Cortex of kidney (tissue), 1 donor: ENCODE results near the gene C10orf90.

Experiments used
- DNase-seq: peaks from one replicate; lab custom pipeline; 2025; lab: John Stamatoyannopoulos, UW

Gene C10orf90, protein sequence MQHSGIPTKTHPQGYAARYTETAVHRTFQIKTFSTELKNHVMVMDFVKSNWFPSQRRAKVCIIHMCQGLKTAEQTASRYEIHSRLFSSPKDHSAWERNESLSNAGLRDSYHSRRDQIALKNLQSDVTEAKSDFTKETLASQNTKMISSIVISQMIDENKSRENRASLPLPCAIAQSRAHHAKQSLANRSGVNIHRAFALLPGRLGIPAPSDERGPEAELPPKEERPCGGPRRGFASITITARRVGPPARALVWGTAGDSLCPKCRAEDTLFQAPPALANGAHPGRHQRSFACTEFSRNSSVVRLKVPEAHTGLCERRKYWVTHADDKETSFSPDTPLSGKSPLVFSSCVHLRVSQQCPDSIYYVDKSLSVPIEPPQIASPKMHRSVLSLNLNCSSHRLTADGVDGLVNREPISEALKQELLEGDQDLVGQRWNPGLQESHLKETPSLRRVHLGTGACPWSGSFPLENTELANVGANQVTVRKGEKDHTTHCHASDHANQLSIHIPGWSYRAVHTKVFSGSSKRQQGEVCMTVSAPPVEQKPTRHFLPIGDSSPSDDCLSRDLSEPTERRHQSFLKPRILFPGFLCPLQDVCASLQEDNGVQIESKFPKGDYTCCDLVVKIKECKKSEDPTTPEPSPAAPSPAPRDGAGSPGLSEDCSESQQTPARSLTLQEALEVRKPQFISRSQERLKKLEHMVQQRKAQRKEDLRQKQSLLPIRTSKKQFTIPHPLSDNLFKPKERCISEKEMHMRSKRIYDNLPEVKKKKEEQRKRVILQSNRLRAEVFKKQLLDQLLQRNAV

DNA sequence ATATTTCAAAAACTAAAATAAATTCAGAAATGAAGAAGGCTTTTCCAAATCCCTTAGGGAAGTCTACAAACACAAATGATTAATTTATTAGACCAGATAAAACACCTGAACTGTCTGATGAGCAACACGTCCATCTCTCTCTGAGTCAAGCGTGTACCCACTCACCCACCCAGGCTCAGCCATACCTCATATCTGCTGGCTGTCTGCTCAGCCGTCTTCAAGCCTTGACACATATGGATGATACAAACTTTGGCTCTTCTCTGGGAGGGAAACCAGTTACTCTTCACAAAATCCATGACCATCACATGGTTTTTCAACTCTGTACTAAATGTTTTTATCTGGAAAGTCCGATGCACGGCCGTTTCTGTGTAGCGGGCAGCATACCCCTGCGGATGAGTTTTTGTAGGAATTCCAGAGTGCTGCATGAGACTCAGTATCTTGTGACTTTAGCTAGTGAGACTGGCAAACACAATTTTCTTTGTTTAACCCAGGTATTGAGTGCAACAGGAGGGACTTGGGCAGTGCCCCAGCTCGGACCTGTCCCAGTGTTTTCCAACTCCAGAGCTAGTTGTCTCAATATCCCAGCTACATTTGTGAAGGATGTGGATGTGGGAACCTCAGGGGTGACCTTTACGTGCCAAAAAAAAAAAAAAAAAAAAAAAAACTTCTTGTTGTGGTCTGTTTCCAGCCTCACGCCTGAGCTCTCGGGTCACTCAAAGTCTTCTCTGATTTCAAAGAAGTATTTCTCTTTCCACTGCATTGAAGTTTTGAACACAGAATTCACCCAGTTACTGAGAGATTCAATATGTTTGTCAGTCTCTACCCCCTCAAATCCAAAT is at the start of gene C10orf90:
Gene C10orf90, minus strand, starts transcription at position 638 of the 839 bp plus-strand sequence. Its CDS starts 213 bp downstream, at position 425.
- no peak for DNase-seq

DNA sequence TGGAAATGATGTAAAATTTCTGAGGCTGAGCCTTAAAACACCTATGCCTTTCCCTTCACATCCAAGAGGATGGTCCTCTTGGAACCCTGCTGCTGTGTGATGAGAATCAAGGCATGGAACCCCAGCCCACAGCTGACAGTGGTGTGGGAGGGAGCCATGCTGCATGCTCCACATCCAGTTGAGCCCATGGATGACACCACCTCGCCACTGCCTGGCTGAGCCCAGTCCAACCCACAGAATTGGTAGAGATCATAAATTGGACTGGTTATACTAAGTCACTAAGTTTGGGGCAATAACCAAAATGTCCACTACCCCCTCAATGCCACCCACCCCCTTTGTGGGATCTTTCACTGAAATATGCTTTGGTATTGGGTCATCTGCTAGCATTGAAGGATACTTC is 45.9 kb upstream of the C10orf90 start:
- DNase-seq, result no peak

DNA sequence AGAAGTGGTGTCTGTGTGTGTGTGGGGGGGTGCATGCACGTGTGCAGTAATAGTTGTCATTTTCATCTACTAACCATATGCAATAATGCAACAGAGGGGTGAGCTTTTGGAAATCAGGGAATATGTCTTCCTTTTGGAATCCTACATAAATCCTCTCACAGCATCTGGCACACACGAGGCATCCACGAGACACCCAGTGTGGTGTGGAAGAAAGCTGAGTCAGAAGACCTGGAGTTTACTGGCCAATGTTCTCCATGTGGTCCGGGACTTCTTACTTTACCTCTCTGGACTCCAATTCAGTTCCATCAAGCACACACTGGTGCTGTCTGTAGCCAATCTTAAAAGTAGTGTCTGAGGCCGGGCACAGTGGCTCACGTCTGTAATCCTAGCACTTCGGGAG is 43.1 kb upstream of the C10orf90 start:
- DNase-seq, result no peak

GRCh38 chr10:126712681-126713080 is 42.2 kb upstream of the C10orf90 start:
- no peak for DNase-seq

DNA sequence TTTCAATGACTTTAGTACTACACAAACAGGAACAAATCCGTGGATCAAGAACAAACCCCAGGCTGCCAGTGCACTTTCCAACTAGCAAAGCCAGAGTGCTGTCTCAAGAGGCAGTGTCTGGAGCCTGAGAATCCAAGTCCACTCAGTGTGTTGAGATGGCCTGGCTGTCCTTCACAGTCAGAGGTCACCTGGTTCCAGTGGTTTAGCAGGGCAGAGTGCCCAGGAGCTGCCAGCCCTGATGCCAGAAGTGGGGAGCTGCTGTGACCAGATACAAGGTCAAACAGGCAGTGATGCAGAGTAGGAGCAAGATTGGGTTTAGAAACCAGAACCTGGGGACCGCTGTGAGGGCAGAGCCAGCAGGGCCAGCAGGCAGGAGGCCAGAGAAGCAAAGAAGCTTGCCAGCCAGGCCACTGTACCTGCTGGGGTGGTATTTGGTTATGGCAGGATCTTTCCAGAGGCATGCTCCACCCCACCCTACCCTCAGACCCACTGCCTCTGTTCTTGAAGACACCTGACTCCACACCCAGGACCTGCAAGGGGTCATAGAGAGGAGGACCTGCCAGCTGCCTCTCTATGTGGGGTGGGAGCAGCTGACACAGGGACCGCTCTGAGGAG is 35.6 kb upstream of the C10orf90 start:
- no peak for DNase-seq

DNA sequence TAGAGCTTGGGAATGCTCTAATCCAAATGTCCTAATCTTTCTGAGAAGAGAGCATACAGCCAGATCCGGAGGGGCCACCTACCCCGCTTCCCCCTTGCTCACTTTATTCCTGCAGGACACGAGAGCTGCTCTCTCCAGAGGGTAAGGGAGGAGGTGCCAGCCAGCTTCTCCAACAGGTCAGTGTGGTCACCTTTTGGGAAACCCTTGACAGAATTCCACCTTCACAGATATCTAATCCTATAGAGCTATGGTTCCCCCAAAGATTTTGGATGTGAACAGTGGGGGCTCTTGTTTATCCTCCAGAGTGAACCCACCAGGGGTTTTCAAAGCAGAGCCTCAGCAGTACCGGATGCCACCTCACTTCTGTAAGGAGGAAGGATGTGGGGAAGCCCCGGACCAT is 34.6 kb upstream of the C10orf90 start:
- DNase-seq, result no peak

DNA sequence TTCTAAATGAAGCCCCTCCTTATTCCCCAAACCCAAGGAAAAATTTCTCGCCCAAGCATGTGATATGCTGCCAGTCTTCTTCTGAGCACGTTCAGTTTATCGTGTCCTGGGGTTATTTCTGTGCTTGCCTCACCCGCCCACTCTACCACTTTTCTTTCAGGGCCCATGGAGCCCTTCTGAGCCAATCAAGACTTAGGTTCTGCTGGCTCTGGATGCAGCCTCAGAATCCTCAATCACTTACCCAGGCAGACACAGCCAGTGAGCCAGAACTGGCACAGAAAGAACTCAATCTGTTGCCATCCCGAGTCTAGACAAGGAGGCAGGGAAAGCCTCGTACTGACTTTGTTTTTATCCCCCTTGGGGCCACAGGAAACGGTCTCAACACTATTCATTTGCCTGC is 34.2 kb upstream of the C10orf90 start:
- no peak for DNase-seq

- DNase-seq, result no peak
Observed at GRCh38 chr10:126702181-126702580, 31.7 kb upstream of the C10orf90 start.

GRCh38 chr10:126701526-126701925 is 31.0 kb upstream of the C10orf90 start:
- DNase-seq, result no peak

DNA sequence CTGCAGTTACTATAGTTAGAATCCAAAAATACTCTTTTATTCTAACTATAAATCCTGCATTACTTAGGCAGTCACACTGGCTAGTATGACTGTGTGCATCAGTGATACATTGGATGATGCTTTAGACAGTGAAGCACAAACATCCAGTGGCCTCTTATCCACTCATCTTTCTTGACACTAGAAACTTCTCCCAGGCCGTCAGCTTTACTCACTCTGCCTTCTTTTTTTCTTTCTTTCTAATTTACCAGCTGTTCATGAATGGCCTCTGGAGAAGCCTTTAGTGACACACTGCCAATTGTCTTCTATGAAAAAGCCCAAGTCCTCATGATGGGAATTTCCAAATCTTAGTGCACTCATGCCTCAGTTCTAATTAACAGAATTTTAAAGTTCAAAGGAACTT is 26.2 kb upstream of the C10orf90 start:
- no peak for DNase-seq

GRCh38 chr10:126691456-126691855 is 21.0 kb upstream of the C10orf90 start:
- DNase-seq, result no peak

GRCh38 chr10:126690534-126690933 is 20.0 kb upstream of the C10orf90 start:
- no peak for DNase-seq

DNA sequence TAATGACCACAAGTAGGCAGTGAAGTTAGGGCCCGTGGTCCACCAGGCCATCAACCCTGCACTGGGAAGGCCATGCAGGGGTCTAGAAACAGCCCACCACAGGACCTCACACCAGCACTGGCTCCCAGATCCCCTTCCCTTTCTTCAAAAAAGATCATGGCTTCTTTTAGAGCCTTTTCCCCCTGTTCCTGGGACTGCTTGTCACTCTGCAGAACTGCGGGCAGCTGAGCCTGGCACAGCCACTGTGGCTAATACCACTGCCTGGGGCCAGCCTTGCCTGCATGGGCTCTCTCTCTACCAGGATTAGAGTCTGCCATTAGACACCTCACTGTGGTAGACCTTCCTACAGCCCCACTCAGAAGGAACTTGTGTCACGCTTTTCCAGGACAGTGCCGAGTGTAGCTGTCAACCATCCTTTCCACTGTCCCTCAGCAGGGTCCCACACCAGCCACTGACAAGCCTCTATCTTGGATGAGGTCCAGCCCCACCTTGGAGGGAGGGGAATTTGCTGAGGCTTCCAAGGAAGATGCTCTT is 19.0 kb upstream of the C10orf90 start:
- no peak for DNase-seq

DNA sequence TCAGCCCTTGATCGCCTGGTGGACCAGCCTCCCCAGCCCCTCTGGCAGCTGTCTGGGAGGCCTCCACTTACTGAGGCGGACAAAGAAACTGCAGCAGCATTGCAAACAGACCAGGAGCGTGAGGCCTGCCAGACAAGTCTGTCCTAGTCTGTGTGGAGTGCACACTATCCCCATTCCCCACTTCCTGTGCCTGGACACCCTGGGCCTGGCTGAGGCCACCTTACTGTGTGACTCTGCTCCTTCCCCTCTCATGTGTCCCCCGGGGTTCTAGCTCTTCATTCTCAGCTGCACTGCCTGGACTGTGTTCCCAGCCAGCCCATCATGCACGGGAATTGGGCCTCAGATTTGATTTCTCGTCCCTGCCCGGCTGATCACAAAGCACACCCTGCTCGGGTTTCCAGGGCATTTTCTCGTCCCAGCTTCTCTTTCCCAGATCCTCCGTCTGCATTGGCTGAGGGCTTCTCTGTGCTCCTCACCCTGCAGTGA is 16.7 kb upstream of the C10orf90 start:
- no peak for DNase-seq

DNA sequence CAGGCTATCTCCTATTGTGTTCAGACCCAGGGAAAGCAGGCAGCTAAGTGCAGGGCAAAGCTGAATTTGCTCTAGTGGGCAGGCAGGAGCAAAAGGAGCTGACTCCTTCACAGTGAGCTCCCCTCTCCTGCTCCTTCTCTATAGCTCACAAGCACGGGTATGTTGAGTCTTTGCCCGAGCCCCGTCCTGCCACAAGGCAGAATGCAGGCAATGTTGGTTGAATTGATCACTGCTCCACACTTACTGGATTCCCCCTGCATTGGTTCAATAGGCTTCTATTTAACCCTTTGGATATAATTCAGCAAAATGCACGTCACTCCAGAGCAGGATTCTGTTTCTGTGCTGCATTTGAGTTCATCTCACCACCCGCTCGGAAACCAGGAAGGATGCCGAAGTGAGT is 16.2 kb upstream of the C10orf90 start:
- no peak for DNase-seq

- DNase-seq, result no peak
Observed at GRCh38 chr10:126686268-126686667, 15.8 kb upstream of the C10orf90 start.

DNA sequence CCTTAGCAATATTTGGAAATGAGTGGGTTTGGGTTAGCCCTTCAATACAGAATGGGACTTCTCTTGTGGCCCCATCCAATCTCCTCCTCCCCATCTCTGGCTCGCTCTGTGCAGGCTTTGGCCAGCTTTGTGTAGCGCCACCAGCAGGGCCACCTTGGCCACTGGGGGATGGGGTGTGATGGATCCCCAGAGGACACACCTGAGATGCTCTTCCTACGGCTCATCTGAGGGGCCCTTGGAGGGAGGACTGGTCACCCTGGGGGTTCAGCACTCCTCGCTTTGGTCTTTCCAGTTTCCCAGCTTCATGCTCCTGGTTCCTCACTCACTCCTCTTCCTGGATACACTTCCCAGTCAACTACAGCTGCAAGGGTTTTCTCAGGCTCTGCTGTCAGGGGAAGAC is 15.3 kb upstream of the C10orf90 start:
- no peak for DNase-seq

- DNase-seq, result no peak
Observed at GRCh38 chr10:126684171-126684745, 13.8 kb upstream of the C10orf90 start.

GRCh38 chr10:126683466-126683865 is 13.0 kb upstream of the C10orf90 start:
- DNase-seq, result no peak

GRCh38 chr10:126675656-126676438 is 5.4 kb upstream of the C10orf90 start:
- no peak for DNase-seq
